ENCODE results near the gene GOLGB1. TPM values are rescaled to one million over a fixed set of nuclear protein-coding genes. Genes with fewer than 3 reads are reported as not detected.
"Not testable (repeated sequence)": the region's sequence is repeated elsewhere in the genome, so short reads cannot be mapped to it uniquely, and the experiment has no call there.

GOLGB1 gene
- total RNA-seq, 2 experiments from 2014 or later: 30.6 to 31.2 TPM

GRCh38 chr3:121757812-121758545 lies 8.4 kb upstream of the GOLGB1 start:
- Mint-ChIP-seq H3K9me3 (ENCODE audit: low read depth) (no peaks in the 10 kb centered on the region), H3K4me1 (no peaks in the 10 kb centered on the region), H3K4me3 (no peak overlapping the region), H3K27me3 (peaks cover 8% of the 10 kb centered on the region), H3K27ac (no peak overlapping the region), H3K36me3 (no peaks in the 10 kb centered on the region)
- CTCF ChIA-PET: no interaction called here
- DNase-seq: no peak
- no peak for ATAC-seq

GRCh38 chr3:121757087-121757811 lies 7.7 kb upstream of the GOLGB1 start:
- H3K36me3 Mint-ChIP-seq: no peaks in the 10 kb centered on the region
- ATAC-seq: no peak
- no peaks in the 10 kb centered on the region for H3K9me3 Mint-ChIP-seq (ENCODE audit: low read depth)
- H3K4me3 Mint-ChIP-seq: no peak overlapping the region
- no peak for DNase-seq
- peaks cover 9% of the 10 kb centered on the region for H3K27me3 Mint-ChIP-seq
- no peaks in the 10 kb centered on the region for H3K4me1 Mint-ChIP-seq
- CTCF ChIA-PET: interaction anchor here (0.8 kb wide), 1 partner anchor 104 kb away, joined by 3 read pairs; no protein-coding TSS in a partner anchor
- no peak overlapping the region for H3K27ac Mint-ChIP-seq

GRCh38 chr3:121752772-121753171 lies 3.2 kb upstream of the GOLGB1 start:
- ATAC-seq (no peak), DNase-seq (no peak)
- peaks cover 17% of the 10 kb centered on the region for H3K27me3 Mint-ChIP-seq
- no peak overlapping the region for H3K4me3 Mint-ChIP-seq
- CTCF ChIA-PET: no interaction called here
- H3K27ac Mint-ChIP-seq: no peak overlapping the region
- no peaks in the 10 kb centered on the region for H3K9me3 Mint-ChIP-seq (ENCODE audit: low read depth)
- no peaks in the 10 kb centered on the region for H3K36me3 Mint-ChIP-seq
- H3K4me1 Mint-ChIP-seq: peaks cover 5% of the 10 kb centered on the region

GRCh38 chr3:121752261-121752660 lies 2.7 kb upstream of the GOLGB1 start:
- no peaks in the 10 kb centered on the region for H3K36me3 Mint-ChIP-seq
- CTCF ChIA-PET: no interaction called here
- H3K27ac Mint-ChIP-seq: no peak overlapping the region

GRCh38 chr3:121750087-121750415 lies 510 bp upstream of the GOLGB1 start:
- Mint-ChIP-seq H3K27ac (no peak overlapping the region), H3K4me1 (peaks cover 8% of the 10 kb centered on the region), H3K9me3 (ENCODE audit: low read depth) (no peaks in the 10 kb centered on the region), H3K4me3 (no peak overlapping the region), H3K27me3 (peaks cover 13% of the 10 kb centered on the region), H3K36me3 (no peaks in the 10 kb centered on the region)
- DNase-seq: no peak
- ATAC-seq: no peak
- CTCF ChIA-PET: interaction anchor here (1.2 to 2.2 kb wide), 2 partner anchors 90 to 203 kb away, joined by 3 to 5 read pairs; partner anchors contain the start of gene HCLS1

More at GRCh38 chr3:121752261-121752660, 2.7 kb upstream of the GOLGB1 start:
- Mint-ChIP-seq H3K27me3 (peaks cover 17% of the 10 kb centered on the region), H3K9me3 (ENCODE audit: low read depth) (no peaks in the 10 kb centered on the region), H3K4me3 (no peak overlapping the region), H3K4me1 (peaks cover 8% of the 10 kb centered on the region)
- no peak for DNase-seq
- no peak for ATAC-seq

GRCh38 chr3:121748680-121749275 lies 763 bp downstream of the GOLGB1 start:
- Mint-ChIP-seq H3K27me3 (peaks cover 10% of the 10 kb centered on the region), H3K27ac (no peak overlapping the region), H3K36me3 (no peaks in the 10 kb centered on the region), H3K9me3 (ENCODE audit: low read depth) (no peaks in the 10 kb centered on the region), H3K4me1 (peaks cover 8% of the 10 kb centered on the region), H3K4me3 (no peak overlapping the region)
- ATAC-seq: no peak
- CTCF ChIA-PET: interaction anchor here (0.9 to 2.2 kb wide), 3 partner anchors 88 to 344 kb away, joined by 3 to 5 read pairs (median 4); partner anchors contain the start of gene HCLS1
- DNase-seq: no peak

- H3K9me3 Mint-ChIP-seq (ENCODE audit: low read depth): no peaks in the 10 kb centered on the region
- H3K4me1 Mint-ChIP-seq: peaks cover 8% of the 10 kb centered on the region
- H3K27me3 Mint-ChIP-seq: peaks cover 10% of the 10 kb centered on the region
- DNase-seq (no peak), ATAC-seq (no peak)
- CTCF ChIA-PET: interaction anchor here (0.9 to 1.0 kb wide), 2 partner anchors 99 to 345 kb away, joined by 3 to 4 read pairs; no protein-coding TSS in a partner anchor
- peaks cover 4% of the 10 kb centered on the region for H3K36me3 Mint-ChIP-seq
- no peak overlapping the region for H3K4me3 Mint-ChIP-seq
- no peak overlapping the region for H3K27ac Mint-ChIP-seq
Observed at GRCh38 chr3:121747976-121748375, 1.6 kb downstream of the GOLGB1 start.

- H3K27ac Mint-ChIP-seq; ATAC-seq; H3K9me3 Mint-ChIP-seq (ENCODE audit: low read depth); DNase-seq; CTCF ChIA-PET; H3K27me3 Mint-ChIP-seq; H3K4me3 Mint-ChIP-seq: not testable (repeated sequence)
- Mint-ChIP-seq H3K4me1 (peaks cover 19% of the 10 kb centered on the region), H3K36me3 (peaks cover 20% of the 10 kb centered on the region)
Observed at GRCh38 chr3:121743106-121743505, 6.4 kb downstream of the GOLGB1 start.

- CTCF ChIA-PET: no interaction called here
- Mint-ChIP-seq H3K4me1 (peaks cover 23% of the 10 kb centered on the region), H3K27ac (no peak overlapping the region)
Observed at GRCh38 chr3:121740896-121741295, 8.6 kb downstream of the GOLGB1 start.

GRCh38 chr3:121739902-121740301 lies 9.6 kb downstream of the GOLGB1 start:
- no peak overlapping the region for H3K4me3 Mint-ChIP-seq
- no peaks in the 10 kb centered on the region for H3K27me3 Mint-ChIP-seq
- DNase-seq (peak; percentile 55), ATAC-seq (no peak)
- H3K4me1 Mint-ChIP-seq: peaks cover 32% of the 10 kb centered on the region
- peaks cover 29% of the 10 kb centered on the region for H3K36me3 Mint-ChIP-seq
- no peak overlapping the region for H3K27ac Mint-ChIP-seq
- CTCF ChIA-PET: no interaction called here
- H3K9me3 Mint-ChIP-seq (ENCODE audit: low read depth): peaks cover 2% of the 10 kb centered on the region

More at GRCh38 chr3:121740896-121741295, 8.6 kb downstream of the GOLGB1 start:
- Mint-ChIP-seq H3K9me3 (ENCODE audit: low read depth) (peaks cover 2% of the 10 kb centered on the region), H3K36me3 (peaks cover 27% of the 10 kb centered on the region), H3K27me3 (no peaks in the 10 kb centered on the region), H3K4me3 (no peak overlapping the region)
- no peak for ATAC-seq
- DNase-seq: no peak

- Mint-ChIP-seq H3K36me3 (peaks cover 28% of the 10 kb centered on the region), H3K4me1 (peaks cover 41% of the 10 kb centered on the region), H3K27ac (no peak overlapping the region), H3K4me3 (no peak overlapping the region), H3K9me3 (ENCODE audit: low read depth) (peaks cover 2% of the 10 kb centered on the region), H3K27me3 (no peaks in the 10 kb centered on the region)
- ATAC-seq (no peak), DNase-seq (no peak)
- CTCF ChIA-PET: no interaction called here
Observed at GRCh38 chr3:121737644-121738043, 11.9 kb downstream of the GOLGB1 start.

GRCh38 chr3:121736112-121736511 lies 13.4 kb downstream of the GOLGB1 start:
- no peaks in the 10 kb centered on the region for H3K27me3 Mint-ChIP-seq
- H3K27ac Mint-ChIP-seq: no peak overlapping the region
- H3K4me3 Mint-ChIP-seq: no peak overlapping the region
- CTCF ChIA-PET: no interaction called here
- H3K4me1 Mint-ChIP-seq: peaks cover 41% of the 10 kb centered on the region
- no peaks in the 10 kb centered on the region for H3K9me3 Mint-ChIP-seq (ENCODE audit: low read depth)
- DNase-seq (no peak), ATAC-seq (peak; percentile 42)
- H3K36me3 Mint-ChIP-seq: peaks cover 23% of the 10 kb centered on the region

- DNase-seq: no peak
- H3K36me3 Mint-ChIP-seq: peaks cover 22% of the 10 kb centered on the region
- peak; percentile 94 for ATAC-seq
- H3K9me3 Mint-ChIP-seq (ENCODE audit: low read depth): no peaks in the 10 kb centered on the region
- CTCF ChIA-PET: no interaction called here
- no peaks in the 10 kb centered on the region for H3K27me3 Mint-ChIP-seq
- peaks cover 41% of the 10 kb centered on the region for H3K4me1 Mint-ChIP-seq
- peak overlapping the region; percentile 54 for H3K27ac Mint-ChIP-seq
- no peak overlapping the region for H3K4me3 Mint-ChIP-seq
Observed at GRCh38 chr3:121735047-121735696, 14.4 kb downstream of the GOLGB1 start.

Measured in activated CD8-positive, alpha-beta memory T cell treated with anti-CD3 and anti-CD28 coated beads, Interleukin-2, amount 10 ng/mL, durations not matched to agents 7 days and 5 days (primary cell).